ENCODE measurements around the gene USP19. TPM values are rescaled to one million over a fixed set of nuclear protein-coding genes. Genes with fewer than 3 reads are reported as not detected.

Gene USP19
- total and polyA plus RNA-seq, 10 of the 15 experiments (the other 5 are each of a cell fraction or from before 2014, with no cell fraction given), result 0.24 to 64.2 (median 33.2) TPM

GRCh38 chr3:49157289-49157688 lies 36.7 kb upstream of the USP19 start:
- no TSS peak for BruUV-seq (replicated peaks)
- POLR2A ChIA-PET, result interaction anchor here (0.5 kb wide), 1 partner anchor 190 kb away, joined by 4 read pairs; no protein-coding TSS in a partner anchor
- WGBS (ENCODE audit: insufficient coverage, insufficient replicate concordance, low lambda C conversion rate, missing lambda C conversion rate), result 37% methylated on average over 1 of the region's 1 CpG

More at GRCh38 chr3:49157289-49157688, 36.7 kb upstream of the USP19 start:
- TF ChIP-seq CHD2 (IDR thresholded peaks at IDR 0.05; ENCODE audit: borderline replicate concordance, low read depth, low read length) (no peak), ZNF24 (IDR thresholded peaks at IDR 0.05) (no peak), RB1 (IDR thresholded peaks at IDR 0.05; ENCODE audit: borderline replicate concordance) (no peak), MYC (IDR thresholded peaks at IDR 0.05; ENCODE audit: insufficient read depth, insufficient read length, insufficient replicate concordance, low read length, severe bottlenecking) (no peak), TCF12 (IDR thresholded peaks at IDR 0.05; ENCODE audit: low read depth, low read length) (no peak), BCL3 (IDR thresholded peaks at IDR 0.05; ENCODE audit: borderline replicate concordance, insufficient read depth, low read depth, low read length, poor library complexity, severe bottlenecking) (no peak)
- Histone ChIP-seq H3K4me1 (ENCODE audit: control insufficient read depth, insufficient read depth, low read length) (no peaks in the 10 kb centered on the region), H3K4me3 (no peak overlapping the region), H3K4me2 (ENCODE audit: control insufficient read depth, insufficient read depth) (no peak overlapping the region), H3K79me2 (ENCODE audit: control insufficient read depth, insufficient read depth, low read length) (no peaks in the 10 kb centered on the region), H3K9ac (ENCODE audit: control insufficient read depth, insufficient read depth, low read length) (no peak overlapping the region), H3K27me3 (replicated peaks in 1 of 2; ENCODE audit: control insufficient read depth in 2 of 2, insufficient read depth in 2 of 2, low read length in 1 of 2) (no peaks in the 10 kb centered on the region), H3K36me3 (ENCODE audit: control insufficient read depth in 2 of 2, insufficient read depth in 2 of 2, low read length in 1 of 2) (no peaks in the 10 kb centered on the region), H3K9me3 (replicated peaks; ENCODE audit: control insufficient read depth, insufficient read depth, low read length) (no peaks in the 10 kb centered on the region), H4K20me1 (ENCODE audit: control insufficient read depth, insufficient read depth) (no peaks in the 10 kb centered on the region), H3K27ac (ENCODE audit: control insufficient read depth, insufficient read depth) (no peak overlapping the region), H2AFZ (ENCODE audit: control insufficient read depth, low read depth, low read length) (no peak overlapping the region)
- no peak for ATAC-seq
- DNase-seq (ENCODE audit: low read depth, low spot score), result no peak
- ChIA-PET SMC1A (ENCODE audit: uncharacterized antibody, unreplicated experiment) (interaction anchor here (1.2 to 2.3 kb wide), 3 partner anchors 134 to 292 kb away, joined by 3 to 13 read pairs (median 3); no protein-coding TSS in a partner anchor), RAD21 (ENCODE audit: unreplicated experiment) (interaction anchor here (0.9 to 1.5 kb wide), 4 partner anchors 128 to 169 kb away, joined by 3 to 8 read pairs (median 3); partner anchors contain the start of gene IMPDH2), CTCF (interaction anchor here (0.6 to 3.8 kb wide), 5 partner anchors 9 to 169 kb away, joined by 3 to 34 read pairs (median 4); partner anchors contain the start of genes KLHDC8B and NDUFAF3)
- in situ Hi-C loops (cut with MboI) (no loop called here), intact Hi-C loops (cut with micrococcal nuclease; ENCODE audit: unreplicated experiment) (no loop called here)
- no peak for FAIRE-seq
